ENCODE results near the gene NAGLU. TPM values are rescaled to one million over a fixed set of nuclear protein-coding genes. Genes with fewer than 3 reads are reported as not detected.
"Not testable (repeated sequence)": the region's sequence is repeated elsewhere in the genome, so short reads cannot be mapped to it uniquely, and the experiment has no call there.

NAGLU gene
- total and polyA plus RNA-seq, 2 donors from 2014 or later: 37.5 to 52.7 TPM

- Histone ChIP-seq H3K9ac (ENCODE audit: low read length in 3 of 3) (peak overlapping the region in 1 of 3 donors; percentile 26), H3K4me3 (ENCODE audit: low read length in 3 of 3) (peak overlapping the region in 2 of 3 donors; percentile 16 to 29), H3K27ac (ENCODE audit: low read depth in 2 of 2, low read length in 2 of 2) (no peak overlapping the region), H3K36me3 (ENCODE audit: control insufficient read depth in 2 of 3, insufficient read depth in 3 of 3, low read length in 3 of 3) (no peaks in the 10 kb centered on the region), H3K9me3 (ENCODE audit: control insufficient read depth in 2 of 3, insufficient read depth in 1 of 3, low read length in 3 of 3) (no peaks in the 10 kb centered on the region), H3K4me1 (ENCODE audit: control insufficient read depth in 2 of 3, insufficient read depth in 2 of 3, low read depth in 1 of 3, low read length in 3 of 3) (peaks cover 0 to 3% (median 0%) of the 10 kb centered on the region in 3 donors), H3K27me3 (ENCODE audit: control insufficient read depth, insufficient read depth, low read length) (no peaks in the 10 kb centered on the region)
- TF ChIP-seq, protein P1, sequence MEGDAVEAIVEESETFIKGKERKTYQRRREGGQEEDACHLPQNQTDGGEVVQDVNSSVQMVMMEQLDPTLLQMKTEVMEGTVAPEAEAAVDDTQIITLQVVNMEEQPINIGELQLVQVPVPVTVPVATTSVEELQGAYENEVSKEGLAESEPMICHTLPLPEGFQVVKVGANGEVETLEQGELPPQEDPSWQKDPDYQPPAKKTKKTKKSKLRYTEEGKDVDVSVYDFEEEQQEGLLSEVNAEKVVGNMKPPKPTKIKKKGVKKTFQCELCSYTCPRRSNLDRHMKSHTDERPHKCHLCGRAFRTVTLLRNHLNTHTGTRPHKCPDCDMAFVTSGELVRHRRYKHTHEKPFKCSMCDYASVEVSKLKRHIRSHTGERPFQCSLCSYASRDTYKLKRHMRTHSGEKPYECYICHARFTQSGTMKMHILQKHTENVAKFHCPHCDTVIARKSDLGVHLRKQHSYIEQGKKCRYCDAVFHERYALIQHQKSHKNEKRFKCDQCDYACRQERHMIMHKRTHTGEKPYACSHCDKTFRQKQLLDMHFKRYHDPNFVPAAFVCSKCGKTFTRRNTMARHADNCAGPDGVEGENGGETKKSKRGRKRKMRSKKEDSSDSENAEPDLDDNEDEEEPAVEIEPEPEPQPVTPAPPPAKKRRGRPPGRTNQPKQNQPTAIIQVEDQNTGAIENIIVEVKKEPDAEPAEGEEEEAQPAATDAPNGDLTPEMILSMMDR (IDR thresholded peaks at IDR 0.05; ENCODE audit: borderline replicate concordance, extremely low read depth, insufficient read depth): peak; percentile 64
- peak; percentile 87 to 92 (median 91) for DNase-seq
- no peak for FAIRE-seq
- intact Hi-C loops (cut with DNase I): no loop called here
Observed at GRCh38 chr17:42548070-42548837, 12.2 kb downstream of the NAGLU start.

GRCh38 chr17:42548993-42549755 lies 13.1 kb downstream of the NAGLU start:
- intact Hi-C loops (cut with DNase I): no loop called here
- FAIRE-seq: no peak
- H3K4me3 ChIP-seq (ENCODE audit: low read length in 3 of 3): peak overlapping the region in 1 of 3 donors; percentile 29
- DNase-seq: no peak
- H3K4me1 ChIP-seq (ENCODE audit: control insufficient read depth in 2 of 3, insufficient read depth in 2 of 3, low read depth in 1 of 3, low read length in 3 of 3): peaks cover 0 to 11% (median 0%) of the 10 kb centered on the region in 3 donors
- H3K36me3 ChIP-seq (ENCODE audit: control insufficient read depth in 2 of 3, insufficient read depth in 3 of 3, low read length in 3 of 3): no peaks in the 10 kb centered on the region
- no peak overlapping the region for H3K27ac ChIP-seq (ENCODE audit: low read depth in 2 of 2, low read length in 2 of 2)
- H3K9ac ChIP-seq (ENCODE audit: low read length in 3 of 3): no peak overlapping the region
- TF ChIP-seq, protein P1 (IDR thresholded peaks at IDR 0.05; ENCODE audit: borderline replicate concordance, extremely low read depth, insufficient read depth): no peak
- H3K27me3 ChIP-seq (ENCODE audit: control insufficient read depth, insufficient read depth, low read length): no peaks in the 10 kb centered on the region
- H3K9me3 ChIP-seq (ENCODE audit: control insufficient read depth in 2 of 3, insufficient read depth in 1 of 3, low read length in 3 of 3): no peaks in the 10 kb centered on the region

DNA sequence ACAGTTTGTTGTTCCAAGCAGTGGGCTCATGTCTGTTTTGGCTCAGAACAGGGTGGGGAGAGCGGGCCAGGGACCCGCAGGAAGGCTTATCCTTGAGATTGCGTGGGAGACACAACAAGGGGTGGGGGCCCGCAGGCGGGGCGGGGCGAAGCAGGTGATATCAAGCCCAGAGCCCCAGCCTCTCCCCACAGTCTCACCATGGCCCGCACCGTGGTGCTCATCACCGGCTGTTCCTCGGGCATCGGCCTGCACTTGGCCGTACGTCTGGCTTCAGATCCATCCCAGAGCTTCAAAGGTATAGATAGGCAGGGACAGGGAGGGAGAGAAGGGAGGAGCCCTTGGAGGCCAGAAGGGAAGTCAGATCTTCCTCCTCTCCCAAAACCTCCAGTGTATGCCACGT lies 16.7 kb downstream of the NAGLU start, which contains the start of gene HSD17B1:
TSS of gene HSD17B1 (plus strand) at position 188 of the 400 bp plus-strand sequence. CDS start at position 199, 11 bp downstream.
- H3K27ac ChIP-seq (ENCODE audit: low read depth in 2 of 2, low read length in 2 of 2); DNase-seq; H3K9me3 ChIP-seq (ENCODE audit: control insufficient read depth in 2 of 3, insufficient read depth in 1 of 3, low read length in 3 of 3); H3K27me3 ChIP-seq (ENCODE audit: control insufficient read depth, insufficient read depth, low read length); FAIRE-seq; H3K36me3 ChIP-seq (ENCODE audit: control insufficient read depth in 2 of 3, insufficient read depth in 3 of 3, low read length in 3 of 3); intact Hi-C loops (cut with DNase I): not testable (repeated sequence)
- peak within 1 kb of the TSS in 2 of 3 donors; percentile 81 to 91 for H3K4me3 ChIP-seq (ENCODE audit: low read length in 3 of 3)
- peaks cover 0 to 15% (median 0%) of the 10 kb centered on the region in 3 donors for H3K4me1 ChIP-seq (ENCODE audit: control insufficient read depth in 2 of 3, insufficient read depth in 2 of 3, low read depth in 1 of 3, low read length in 3 of 3)
- peak within 1 kb of the TSS in 1 of 3 donors; percentile 70 for H3K9ac ChIP-seq (ENCODE audit: low read length in 3 of 3)

Data from kidney (tissue), 14 donors.